DND-41 (cell line): Measurements from ENCODE around the gene SH3RF3.

Experiments
- ATAC-seq: fragments of 200-7000 bp; cut with Tn5 transposase; 3 replicates; pipeline ENCODE4 v1.9.1; 2021; ENCODE audit warnings: low read depth; ENCODE audit not compliant: insufficient read depth
- DNase-seq: peaks from one replicate; pipeline ENCODE4 v3.0.0-alpha.2; 2020
- H2AFZ ChIP-seq: 2 replicates; pipeline ENCODE4 v1.6.0; 2012; ENCODE audit warnings: low read depth, low read length
- H3K27ac ChIP-seq: 2 replicates; pipeline ENCODE4 v1.5.1; 2012; ENCODE audit warnings: low read length, inconsistent platforms
- H3K27me3 ChIP-seq: fragments of 200-600 bp; sonication (generic); 2 replicates; pipeline ENCODE4 v1.6.0; 2012; ENCODE audit warnings: low read length, mild to moderate bottlenecking, inconsistent platforms; ENCODE audit not compliant: insufficient read depth, poor library complexity
- H3K36me3 ChIP-seq: 2 replicates; pipeline ENCODE4 v1.5.1; 2012; ENCODE audit warnings: low read length, inconsistent platforms; ENCODE audit not compliant: insufficient read depth
- H3K4me1 ChIP-seq: 2 replicates; pipeline ENCODE4 v1.5.1; 2012; ENCODE audit warnings: mild to moderate bottlenecking, low read length; ENCODE audit not compliant: insufficient read depth
- H3K4me2 ChIP-seq: 2 replicates; pipeline ENCODE4 v1.6.0; 2012; ENCODE audit warnings: mild to moderate bottlenecking, moderate library complexity, low read length, inconsistent platforms; ENCODE audit not compliant: insufficient read depth
- H3K4me3 ChIP-seq, 2 experiments: fragments of 200-600 bp in 1 of 2; shearing (Covaris generic) in 1 of 2; 2 replicates each; pipeline ENCODE4 v1.5.1; 2012 to 2016; ENCODE audit warnings: inconsistent platforms in 2 of 2, low read length in 2 of 2, mild to moderate bottlenecking in 2 of 2, low read depth in 1 of 2, moderate library complexity in 1 of 2
- H3K79me2 ChIP-seq: 2 replicates; pipeline ENCODE4 v1.6.0; 2012; ENCODE audit warnings: low read length, inconsistent platforms; ENCODE audit not compliant: insufficient read depth
- H3K9ac ChIP-seq: 2 replicates; pipeline ENCODE4 v1.6.0; 2012; ENCODE audit warnings: low read depth, mild to moderate bottlenecking, inconsistent platforms, low read length, moderate library complexity
- H3K9me3 ChIP-seq: 2 replicates; pipeline ENCODE4 v1.5.1; 2012; ENCODE audit warnings: low read length, moderate library complexity, mild to moderate bottlenecking, inconsistent platforms; ENCODE audit not compliant: insufficient read depth, severe bottlenecking
- H4K20me1 ChIP-seq: 2 replicates; pipeline ENCODE4 v1.6.0; 2012; ENCODE audit warnings: low read length; ENCODE audit not compliant: insufficient read depth
- CTCF ChIP-seq: IDR thresholded peaks from 2 replicates; pipeline ENCODE4 v1.5.1; 2012; ENCODE audit warnings: borderline replicate concordance, low read length, moderate library complexity, mild to moderate bottlenecking; ENCODE audit not compliant: poor library complexity, severe bottlenecking; ENCODE audit errors: extremely low read depth
- EZH2 ChIP-seq: IDR thresholded peaks from 3 replicates; pipeline ENCODE4 v1.6.1; 2012; ENCODE audit warnings: borderline replicate concordance, low read depth, mild to moderate bottlenecking, moderate library complexity, low read length, inconsistent platforms; ENCODE audit not compliant: severe bottlenecking

Gene SH3RF3

DNA sequence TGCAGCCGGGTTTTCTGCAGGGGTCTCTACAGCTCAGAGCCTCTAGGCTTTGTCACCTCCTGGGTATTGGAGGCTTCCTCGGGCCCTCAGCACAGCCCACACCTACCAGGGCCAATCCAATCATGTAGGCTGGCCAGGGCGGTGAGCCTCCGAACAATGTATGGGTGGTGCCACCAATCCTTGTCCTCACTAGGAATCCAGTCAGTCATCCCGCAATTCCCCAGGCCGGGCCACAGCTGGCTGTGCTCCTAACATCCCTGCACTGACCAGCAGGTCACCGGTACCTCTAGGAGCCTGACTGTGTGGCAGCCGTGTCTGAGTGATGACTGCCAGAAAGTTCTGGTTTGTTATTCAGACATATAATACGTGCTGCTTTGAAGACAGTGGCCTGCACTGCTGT, 129.4 kb downstream of the SH3RF3 start:
- no peak for DNase-seq
- H3K4me3 ChIP-seq, result no peak overlapping the region
- no peaks in the 10 kb centered on the region for H3K9me3 ChIP-seq
- H4K20me1 ChIP-seq, result peaks cover 17% of the 10 kb centered on the region
- no peak overlapping the region for H3K27ac ChIP-seq
- H3K79me2 ChIP-seq, result no peaks in the 10 kb centered on the region
- H3K4me2 ChIP-seq, result no peak overlapping the region
- TF ChIP-seq CTCF, result no peak
- no peak for TF ChIP-seq EZH2
- H2AFZ ChIP-seq, result no peak overlapping the region
- H3K4me1 ChIP-seq, result no peaks in the 10 kb centered on the region
- no peaks in the 10 kb centered on the region for H3K36me3 ChIP-seq
- ATAC-seq, result no peak
- no peak overlapping the region for H3K9ac ChIP-seq
- peaks cover 30% of the 10 kb centered on the region for H3K27me3 ChIP-seq

DNA sequence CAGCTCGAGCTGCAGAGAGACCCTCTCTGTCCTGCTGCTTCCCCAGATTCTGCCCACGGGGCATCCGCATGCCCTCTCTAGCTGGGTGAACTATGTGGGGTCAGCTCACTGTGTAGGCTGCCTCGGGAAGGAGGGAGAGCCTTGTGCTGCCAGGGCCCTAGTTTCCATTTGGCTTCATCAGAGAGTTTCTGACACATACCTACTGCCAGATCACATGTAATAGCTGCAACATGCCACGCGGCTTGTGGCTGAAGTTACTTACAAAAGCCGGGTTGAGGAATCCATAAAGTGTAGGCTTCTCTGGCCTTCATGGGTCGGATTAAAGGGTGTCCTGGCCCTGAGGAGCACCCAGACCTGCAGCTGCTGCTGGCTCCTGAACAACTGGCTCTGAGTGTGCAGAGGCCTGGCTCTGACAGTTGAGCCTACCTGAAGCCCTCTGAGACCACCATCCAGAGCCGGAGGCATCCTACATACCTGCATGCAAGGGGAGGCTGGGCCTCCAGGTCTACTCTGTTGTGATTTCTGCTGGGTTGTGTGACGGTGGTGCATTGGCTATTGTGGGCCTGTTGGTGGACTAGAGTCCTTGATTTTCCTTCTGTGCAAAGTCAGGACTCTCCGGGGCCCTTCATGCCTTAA, 130.0 kb downstream of the SH3RF3 start:
- no peaks in the 10 kb centered on the region for H3K79me2 ChIP-seq
- ATAC-seq, result no peak

DNA sequence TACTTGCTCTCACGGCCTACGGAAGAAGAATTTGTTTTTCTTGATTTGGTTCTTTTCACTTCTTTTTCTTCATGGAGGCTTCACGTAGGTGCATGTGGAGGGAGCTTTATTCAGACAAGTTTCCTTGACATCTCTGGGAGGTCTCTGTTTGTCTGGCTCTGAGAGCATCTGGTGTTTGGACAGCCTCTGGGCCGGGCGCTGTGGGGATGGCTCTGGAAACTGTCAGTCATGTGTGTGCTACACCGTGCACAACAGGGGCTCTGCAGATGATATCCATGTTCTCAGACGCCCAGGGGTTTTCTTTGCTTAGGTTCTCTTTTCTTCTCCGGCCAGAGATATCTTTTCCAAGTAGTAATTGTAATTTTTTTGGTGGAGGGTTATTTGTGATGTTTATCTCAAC, 130.7 kb downstream of the SH3RF3 start:
- Histone ChIP-seq H3K9me3 (no peaks in the 10 kb centered on the region), H3K4me1 (no peaks in the 10 kb centered on the region), H3K27me3 (peaks cover 29% of the 10 kb centered on the region), H3K4me2 (no peak overlapping the region), H3K27ac (no peak overlapping the region), H3K9ac (no peak overlapping the region), H3K79me2 (no peaks in the 10 kb centered on the region), H2AFZ (no peak overlapping the region), H3K36me3 (no peaks in the 10 kb centered on the region), H3K4me3 (no peak overlapping the region), H4K20me1 (peaks cover 17% of the 10 kb centered on the region)
- DNase-seq (no peak), ATAC-seq (no peak)
- TF ChIP-seq EZH2 (no peak), CTCF (no peak)

More for the DNA sequence above, 130.0 kb downstream of the SH3RF3 start:
- H3K9me3 ChIP-seq, result no peaks in the 10 kb centered on the region
- peaks cover 17% of the 10 kb centered on the region for H4K20me1 ChIP-seq
- no peak overlapping the region for H3K4me2 ChIP-seq
- H3K4me3 ChIP-seq, result no peak overlapping the region
- no peaks in the 10 kb centered on the region for H3K36me3 ChIP-seq
- H3K9ac ChIP-seq, result no peak overlapping the region
- no peak overlapping the region for H2AFZ ChIP-seq
- H3K27ac ChIP-seq, result no peak overlapping the region
- DNase-seq, result no peak
- no peak for TF ChIP-seq EZH2
- TF ChIP-seq CTCF, result no peak
- H3K4me1 ChIP-seq, result no peaks in the 10 kb centered on the region
- H3K27me3 ChIP-seq, result peaks cover 29% of the 10 kb centered on the region
